ENCODE results near the gene PRDX5. TPM values are rescaled to one million over a fixed set of nuclear protein-coding genes. Genes with fewer than 3 reads are reported as not detected.
A peak's percentile ranks its signal among the peaks of the same experiment; 100 is the strongest.

Gene PRDX5
- total and polyA plus RNA-seq, 10 of the 15 experiments (the other 5 are each of a cell fraction or from before 2014, with no cell fraction given): 95.7 to 406 (median 240) TPM

- TF ChIP-seq, protein P1, sequence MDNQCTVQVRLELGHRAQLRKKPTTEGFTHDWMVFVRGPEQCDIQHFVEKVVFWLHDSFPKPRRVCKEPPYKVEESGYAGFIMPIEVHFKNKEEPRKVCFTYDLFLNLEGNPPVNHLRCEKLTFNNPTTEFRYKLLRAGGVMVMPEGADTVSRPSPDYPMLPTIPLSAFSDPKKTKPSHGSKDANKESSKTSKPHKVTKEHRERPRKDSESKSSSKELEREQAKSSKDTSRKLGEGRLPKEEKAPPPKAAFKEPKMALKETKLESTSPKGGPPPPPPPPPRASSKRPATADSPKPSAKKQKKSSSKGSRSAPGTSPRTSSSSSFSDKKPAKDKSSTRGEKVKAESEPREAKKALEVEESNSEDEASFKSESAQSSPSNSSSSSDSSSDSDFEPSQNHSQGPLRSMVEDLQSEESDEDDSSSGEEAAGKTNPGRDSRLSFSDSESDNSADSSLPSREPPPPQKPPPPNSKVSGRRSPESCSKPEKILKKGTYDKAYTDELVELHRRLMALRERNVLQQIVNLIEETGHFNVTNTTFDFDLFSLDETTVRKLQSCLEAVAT (IDR thresholded peaks at IDR 0.05): peak; percentile 72; the same call in 1 of the 2 replicates
- TF ChIP-seq, protein P2, sequence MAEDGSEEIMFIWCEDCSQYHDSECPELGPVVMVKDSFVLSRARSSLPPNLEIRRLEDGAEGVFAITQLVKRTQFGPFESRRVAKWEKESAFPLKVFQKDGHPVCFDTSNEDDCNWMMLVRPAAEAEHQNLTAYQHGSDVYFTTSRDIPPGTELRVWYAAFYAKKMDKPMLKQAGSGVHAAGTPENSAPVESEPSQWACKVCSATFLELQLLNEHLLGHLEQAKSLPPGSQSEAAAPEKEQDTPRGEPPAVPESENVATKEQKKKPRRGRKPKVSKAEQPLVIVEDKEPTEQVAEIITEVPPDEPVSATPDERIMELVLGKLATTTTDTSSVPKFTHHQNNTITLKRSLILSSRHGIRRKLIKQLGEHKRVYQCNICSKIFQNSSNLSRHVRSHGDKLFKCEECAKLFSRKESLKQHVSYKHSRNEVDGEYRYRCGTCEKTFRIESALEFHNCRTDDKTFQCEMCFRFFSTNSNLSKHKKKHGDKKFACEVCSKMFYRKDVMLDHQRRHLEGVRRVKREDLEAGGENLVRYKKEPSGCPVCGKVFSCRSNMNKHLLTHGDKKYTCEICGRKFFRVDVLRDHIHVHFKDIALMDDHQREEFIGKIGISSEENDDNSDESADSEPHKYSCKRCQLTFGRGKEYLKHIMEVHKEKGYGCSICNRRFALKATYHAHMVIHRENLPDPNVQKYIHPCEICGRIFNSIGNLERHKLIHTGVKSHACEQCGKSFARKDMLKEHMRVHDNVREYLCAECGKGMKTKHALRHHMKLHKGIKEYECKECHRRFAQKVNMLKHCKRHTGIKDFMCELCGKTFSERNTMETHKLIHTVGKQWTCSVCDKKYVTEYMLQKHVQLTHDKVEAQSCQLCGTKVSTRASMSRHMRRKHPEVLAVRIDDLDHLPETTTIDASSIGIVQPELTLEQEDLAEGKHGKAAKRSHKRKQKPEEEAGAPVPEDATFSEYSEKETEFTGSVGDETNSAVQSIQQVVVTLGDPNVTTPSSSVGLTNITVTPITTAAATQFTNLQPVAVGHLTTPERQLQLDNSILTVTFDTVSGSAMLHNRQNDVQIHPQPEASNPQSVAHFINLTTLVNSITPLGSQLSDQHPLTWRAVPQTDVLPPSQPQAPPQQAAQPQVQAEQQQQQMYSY (CRISPR knock-in tag; IDR thresholded peaks at IDR 0.05): no peak
- TF ChIP-seq YY1 (IDR thresholded peaks at IDR 0.05; ENCODE audit: low read depth, low read length): peak; percentile 98
- peak; percentile 87 for TF ChIP-seq IKZF1 (conservative IDR thresholded peaks at IDR 0.05)
- peak; percentile 38 to 42; a peak in 1 of 4 replicates for TF ChIP-seq IKZF2 (IDR thresholded peaks at IDR 0.05)
- TF ChIP-seq ATF7 (IDR thresholded peaks at IDR 0.05; ENCODE audit: low read depth): 0 out of 2 replicates have a peak, but pooled peaks have one; percentile 2
- TF ChIP-seq POLR2A (IDR thresholded peaks at IDR 0.05; ENCODE audit: low read depth, low read length): peak; percentile 63
- TF ChIP-seq, protein P3, sequence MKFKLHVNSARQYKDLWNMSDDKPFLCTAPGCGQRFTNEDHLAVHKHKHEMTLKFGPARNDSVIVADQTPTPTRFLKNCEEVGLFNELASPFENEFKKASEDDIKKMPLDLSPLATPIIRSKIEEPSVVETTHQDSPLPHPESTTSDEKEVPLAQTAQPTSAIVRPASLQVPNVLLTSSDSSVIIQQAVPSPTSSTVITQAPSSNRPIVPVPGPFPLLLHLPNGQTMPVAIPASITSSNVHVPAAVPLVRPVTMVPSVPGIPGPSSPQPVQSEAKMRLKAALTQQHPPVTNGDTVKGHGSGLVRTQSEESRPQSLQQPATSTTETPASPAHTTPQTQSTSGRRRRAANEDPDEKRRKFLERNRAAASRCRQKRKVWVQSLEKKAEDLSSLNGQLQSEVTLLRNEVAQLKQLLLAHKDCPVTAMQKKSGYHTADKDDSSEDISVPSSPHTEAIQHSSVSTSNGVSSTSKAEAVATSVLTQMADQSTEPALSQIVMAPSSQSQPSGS (IDR thresholded peaks at IDR 0.05; ENCODE audit: low read length): no peak
- no peak for TF ChIP-seq NFIC (IDR thresholded peaks at IDR 0.05; ENCODE audit: low read depth, low read length)
- TF ChIP-seq TBL1XR1 (IDR thresholded peaks at IDR 0.05; ENCODE audit: low read depth, low read length): peak; percentile 95; the same call in 1 of the 2 replicates
- peak; percentile 15; the same call in 1 of the 2 replicates for TF ChIP-seq ZNF207 (IDR thresholded peaks at IDR 0.05; ENCODE audit: borderline replicate concordance)
- 0 out of 2 replicates have a peak, but pooled peaks have one; percentile 18 for TF ChIP-seq NBN (IDR thresholded peaks at IDR 0.05)
- TF ChIP-seq RELA (IDR thresholded peaks at IDR 0.05; ENCODE audit: borderline replicate concordance, partially characterized antibody): peak; percentile 74
- TF ChIP-seq, protein P4, sequence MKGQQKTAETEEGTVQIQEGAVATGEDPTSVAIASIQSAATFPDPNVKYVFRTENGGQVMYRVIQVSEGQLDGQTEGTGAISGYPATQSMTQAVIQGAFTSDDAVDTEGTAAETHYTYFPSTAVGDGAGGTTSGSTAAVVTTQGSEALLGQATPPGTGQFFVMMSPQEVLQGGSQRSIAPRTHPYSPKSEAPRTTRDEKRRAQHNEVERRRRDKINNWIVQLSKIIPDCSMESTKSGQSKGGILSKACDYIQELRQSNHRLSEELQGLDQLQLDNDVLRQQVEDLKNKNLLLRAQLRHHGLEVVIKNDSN (IDR thresholded peaks at IDR 0.05; ENCODE audit: borderline replicate concordance, extremely low read length, insufficient read depth, low read depth, low read length): no peak
- TF ChIP-seq, protein P5, sequence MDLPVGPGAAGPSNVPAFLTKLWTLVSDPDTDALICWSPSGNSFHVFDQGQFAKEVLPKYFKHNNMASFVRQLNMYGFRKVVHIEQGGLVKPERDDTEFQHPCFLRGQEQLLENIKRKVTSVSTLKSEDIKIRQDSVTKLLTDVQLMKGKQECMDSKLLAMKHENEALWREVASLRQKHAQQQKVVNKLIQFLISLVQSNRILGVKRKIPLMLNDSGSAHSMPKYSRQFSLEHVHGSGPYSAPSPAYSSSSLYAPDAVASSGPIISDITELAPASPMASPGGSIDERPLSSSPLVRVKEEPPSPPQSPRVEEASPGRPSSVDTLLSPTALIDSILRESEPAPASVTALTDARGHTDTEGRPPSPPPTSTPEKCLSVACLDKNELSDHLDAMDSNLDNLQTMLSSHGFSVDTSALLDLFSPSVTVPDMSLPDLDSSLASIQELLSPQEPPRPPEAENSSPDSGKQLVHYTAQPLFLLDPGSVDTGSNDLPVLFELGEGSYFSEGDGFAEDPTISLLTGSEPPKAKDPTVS (IDR thresholded peaks at IDR 0.05; ENCODE audit: low read depth, low read length): no peak
- TF ChIP-seq ETV6 (conservative IDR thresholded peaks at IDR 0.05 in 1 of 2, IDR thresholded peaks at IDR 0.05 in 1 of 2; ENCODE audit: borderline replicate concordance in 1 of 2, low read depth in 1 of 2): 0 out of 4 replicates have a peak, but pooled peaks of 1 of the 2 experiments have one; percentile 20
- peak; percentile 75 for TF ChIP-seq NR2F1 (conservative IDR thresholded peaks at IDR 0.05)
- 0 out of 4 replicates have a peak, but pooled peaks of 1 of the 2 experiments have one; percentile 4 for TF ChIP-seq SRF (IDR thresholded peaks at IDR 0.05; ENCODE audit: low read depth in 2 of 2, low read length in 2 of 2)
- TF ChIP-seq PML (IDR thresholded peaks at IDR 0.05; ENCODE audit: low read length): no peak
- TF ChIP-seq HCFC1 (IDR thresholded peaks at IDR 0.05; ENCODE audit: low read length): peak; percentile 61; the same call in 1 of the 2 replicates
These were observed 32.7 kb upstream of the PRDX5 start, which contains the start of gene GPR137 (continued) for GRCh38 chr11:64284962-64285884.

Data from GM12878 (cell line).